Tibial nerve (tissue), 4 donors: ENCODE data around the gene MUC5AC.

Source experiments
- EP300 ChIP-seq, 2 donors: sonication (generic); formaldehyde crosslinking; IDR thresholded peaks; one replicate each; pipeline ENCODE4 v1.6.1; 2017; ENCODE audit warnings: antibody characterized with exemption in 2 of 2, mild to moderate bottlenecking in 1 of 2
- POLR2A ChIP-seq, 2 donors: fragments of 450-650 bp; IDR thresholded peaks; one replicate each; pipeline ENCODE4 v1.6.1; 2017; ENCODE audit warnings: antibody characterized with exemption in 2 of 2, mild to moderate bottlenecking in 2 of 2, moderate library complexity in 2 of 2
- TF ChIP-seq, protein P1 (sequence below), 5 experiments: fragments of 200-600 bp in 3 of 5; fragments of 450-650 bp in 2 of 5; sonication (generic) in 3 of 5; IDR thresholded peaks; one replicate each; pipeline ENCODE4 v1.5.1; 2016 to 2019; ENCODE audit warnings: antibody characterized with exemption in 5 of 5, mild to moderate bottlenecking in 3 of 5, moderate library complexity in 2 of 5

- TF ChIP-seq, protein P1, sequence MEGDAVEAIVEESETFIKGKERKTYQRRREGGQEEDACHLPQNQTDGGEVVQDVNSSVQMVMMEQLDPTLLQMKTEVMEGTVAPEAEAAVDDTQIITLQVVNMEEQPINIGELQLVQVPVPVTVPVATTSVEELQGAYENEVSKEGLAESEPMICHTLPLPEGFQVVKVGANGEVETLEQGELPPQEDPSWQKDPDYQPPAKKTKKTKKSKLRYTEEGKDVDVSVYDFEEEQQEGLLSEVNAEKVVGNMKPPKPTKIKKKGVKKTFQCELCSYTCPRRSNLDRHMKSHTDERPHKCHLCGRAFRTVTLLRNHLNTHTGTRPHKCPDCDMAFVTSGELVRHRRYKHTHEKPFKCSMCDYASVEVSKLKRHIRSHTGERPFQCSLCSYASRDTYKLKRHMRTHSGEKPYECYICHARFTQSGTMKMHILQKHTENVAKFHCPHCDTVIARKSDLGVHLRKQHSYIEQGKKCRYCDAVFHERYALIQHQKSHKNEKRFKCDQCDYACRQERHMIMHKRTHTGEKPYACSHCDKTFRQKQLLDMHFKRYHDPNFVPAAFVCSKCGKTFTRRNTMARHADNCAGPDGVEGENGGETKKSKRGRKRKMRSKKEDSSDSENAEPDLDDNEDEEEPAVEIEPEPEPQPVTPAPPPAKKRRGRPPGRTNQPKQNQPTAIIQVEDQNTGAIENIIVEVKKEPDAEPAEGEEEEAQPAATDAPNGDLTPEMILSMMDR (IDR thresholded peaks at IDR 0.05): no peak
- no peak for TF ChIP-seq POLR2A (IDR thresholded peaks at IDR 0.05)
- no peak for TF ChIP-seq EP300 (IDR thresholded peaks at IDR 0.05)
Observed at GRCh38 chr11:1237851-1238250, 80.1 kb downstream of the MUC5AC start.
